Stimulated activated CD4-positive, alpha-beta T cell treated with anti-CD3 and anti-CD28 coated beads, TNF-alpha, amount 100 ng/mL, for 4 hours (primary cell): Measurements from ENCODE around the gene NWD2.

ENCODE experiments used
- DNase-seq, 3 experiments: peaks; one replicate each; pipeline ENCODE4 v3.0.0-alpha.2; 2020; ENCODE audit warnings: low read depth in 3 of 3

NWD2 gene

GRCh38 chr4:37279894-37280592 is 35.5 kb downstream of the NWD2 start:
- DNase-seq, result no peak

- no peak for DNase-seq
These were observed 54.9 kb downstream of the NWD2 start for GRCh38 chr4:37299468-37299867.

GRCh38 chr4:37304612-37305011 is 60.1 kb downstream of the NWD2 start:
- no peak for DNase-seq

GRCh38 chr4:37305984-37306383 is 61.4 kb downstream of the NWD2 start:
- DNase-seq, result no peak

GRCh38 chr4:37317104-37317643 is 72.6 kb downstream of the NWD2 start:
- DNase-seq, result no peak

- DNase-seq, result no peak
These were observed 76.1 kb downstream of the NWD2 start for GRCh38 chr4:37320513-37321235.

GRCh38 chr4:37322122-37322521 is 77.6 kb downstream of the NWD2 start:
- no peak for DNase-seq

GRCh38 chr4:37324546-37324945 is 80.0 kb downstream of the NWD2 start:
- no peak for DNase-seq

- DNase-seq, result no peak
These were observed 82.3 kb downstream of the NWD2 start for GRCh38 chr4:37326852-37327251.

- no peak for DNase-seq
These were observed 94.4 kb downstream of the NWD2 start for GRCh38 chr4:37338972-37339371.

GRCh38 chr4:37358748-37359147 is 114.2 kb downstream of the NWD2 start:
- DNase-seq, result no peak

- no peak for DNase-seq
These were observed 114.7 kb downstream of the NWD2 start for GRCh38 chr4:37359261-37359660.

- no peak for DNase-seq
These were observed 121.3 kb downstream of the NWD2 start for GRCh38 chr4:37365888-37366287.

- DNase-seq, result no peak
These were observed 123.4 kb downstream of the NWD2 start for GRCh38 chr4:37367901-37368300.

- DNase-seq, result no peak
These were observed 125.5 kb downstream of the NWD2 start for GRCh38 chr4:37370052-37370451.

- no peak for DNase-seq
These were observed 136.6 kb downstream of the NWD2 start for GRCh38 chr4:37381040-37381668.

- no peak for DNase-seq
These were observed 139.2 kb downstream of the NWD2 start for GRCh38 chr4:37383579-37384229.

GRCh38 chr4:37385424-37385823 is 140.9 kb downstream of the NWD2 start:
- DNase-seq, result no peak

GRCh38 chr4:37388681-37389365 is 144.3 kb downstream of the NWD2 start:
- DNase-seq, result no peak

- DNase-seq, result no peak
These were observed 144.8 kb downstream of the NWD2 start for GRCh38 chr4:37389366-37389765.

- no peak for DNase-seq
These were observed 145.5 kb downstream of the NWD2 start for GRCh38 chr4:37389967-37390580.
